Activated T-helper 2 cell treated with anti-CD3 and anti-CD28 coated beads, Interferon-gamma antibody, Interleukin-2, Interleukin-4, amounts not matched to agents 10 μg/mL and 5 μg/mL and 100 μg/mL, durations not matched to agents 14 hours and 24 hours and 36 hours (primary cell): ENCODE measurements around the gene TNPO3. TPM values are rescaled to one million over a fixed set of nuclear protein-coding genes. Genes with fewer than 3 reads are reported as not detected.
"Not testable (repeated sequence)": the region's sequence is repeated elsewhere in the genome, so short reads cannot be mapped to it uniquely, and the experiment has no call there.

Experiments used
- DNase-seq: peaks from one replicate; pipeline ENCODE4 v3.0.0; 2021; ENCODE audit warnings: low spot score
- H3K27ac Mint-ChIP-seq: one replicate; pipeline ENCODE4 v1.8.0; 2021; ENCODE audit warnings: mixed read lengths
- H3K27me3 Mint-ChIP-seq: one replicate; pipeline ENCODE4 v1.8.0; 2021; ENCODE audit warnings: low read depth, mixed read lengths
- H3K36me3 Mint-ChIP-seq: one replicate; pipeline ENCODE4 v1.8.0; 2021; ENCODE audit warnings: low read depth, mixed read lengths
- H3K4me1 Mint-ChIP-seq: one replicate; pipeline ENCODE4 v1.8.0; 2021; ENCODE audit warnings: low read depth, mixed read lengths
- H3K4me3 Mint-ChIP-seq: one replicate; pipeline ENCODE4 v1.8.0; 2021; ENCODE audit warnings: low read depth, mild to moderate bottlenecking, moderate library complexity, mixed read lengths
- H3K9me3 Mint-ChIP-seq: one replicate; pipeline ENCODE4 v1.8.0; 2021; ENCODE audit warnings: mixed read lengths
- intact Hi-C: fragments of 100-400 bp; cut with micrococcal nuclease; formaldehyde crosslinking; loops from one replicate; pipeline ENCODE4 v1.15.1; 2023
- total RNA-seq: library from RNA; stranded (reverse); gene quantifications from 2 replicates; pipeline ENCODE4 v1.2.3, GENCODE V29; 2022

The TNPO3 gene
- total RNA-seq, 1 donor from 2014 or later, result 53.7 TPM

- H3K36me3 Mint-ChIP-seq, result no peaks in the 10 kb centered on the region
- no peak overlapping the region for H3K4me3 Mint-ChIP-seq
- H3K27ac Mint-ChIP-seq, result no peak overlapping the region
- no peaks in the 10 kb centered on the region for H3K9me3 Mint-ChIP-seq
- H3K27me3 Mint-ChIP-seq, result peaks cover 25% of the 10 kb centered on the region
- DNase-seq, result no peak
- peaks cover 3% of the 10 kb centered on the region for H3K4me1 Mint-ChIP-seq
- intact Hi-C loops, result no loop called here
Observed at GRCh38 chr7:129066290-129067131, 11.6 kb upstream of the TNPO3 start.

GRCh38 chr7:129055861-129056464, 1.1 kb upstream of the TNPO3 start:
- Mint-ChIP-seq H3K36me3 (peaks cover 19% of the 10 kb centered on the region), H3K4me3 (peak overlapping the region; percentile 99), H3K9me3 (no peaks in the 10 kb centered on the region), H3K27me3 (peaks cover 15% of the 10 kb centered on the region), H3K4me1 (peaks cover 15% of the 10 kb centered on the region), H3K27ac (no peak overlapping the region)
- intact Hi-C loops, result loop anchor here (2.0 kb wide), 2 partner anchors 35 to 47 kb away; no protein-coding TSS in a partner anchor
- no peak for DNase-seq

GRCh38 chr7:129055294-129055816, 444 bp upstream of the TNPO3 start:
- Mint-ChIP-seq H3K27ac (peak overlapping the region; percentile 100), H3K4me3 (peak overlapping the region; percentile 99), H3K4me1 (peaks cover 18% of the 10 kb centered on the region), H3K36me3 (peaks cover 25% of the 10 kb centered on the region), H3K9me3 (no peaks in the 10 kb centered on the region), H3K27me3 (peaks cover 10% of the 10 kb centered on the region)
- no peak for DNase-seq
- intact Hi-C loops, result loop anchor here (2.0 kb wide), 2 partner anchors 35 to 47 kb away; no protein-coding TSS in a partner anchor

- no peak for DNase-seq
- Mint-ChIP-seq H3K9me3 (no peaks in the 10 kb centered on the region), H3K27me3 (peaks cover 5% of the 10 kb centered on the region), H3K36me3 (peaks cover 34% of the 10 kb centered on the region), H3K27ac (peak overlapping the region; percentile 100), H3K4me3 (peak overlapping the region; percentile 99), H3K4me1 (peaks cover 26% of the 10 kb centered on the region)
- intact Hi-C loops, result loop anchor here (1.0 to 2.0 kb wide), 3 partner anchors 37 to 91 kb away; no protein-coding TSS in a partner anchor
Observed at GRCh38 chr7:129053938-129054437, 923 bp downstream of the TNPO3 start.

GRCh38 chr7:129052441-129052840, 2.5 kb downstream of the TNPO3 start:
- intact Hi-C loops, result no loop called here
- no peak for DNase-seq
- H3K36me3 Mint-ChIP-seq, result peaks cover 46% of the 10 kb centered on the region
- H3K27me3 Mint-ChIP-seq, result no peaks in the 10 kb centered on the region
- H3K9me3 Mint-ChIP-seq, result no peaks in the 10 kb centered on the region
- peak overlapping the region; percentile 99 for H3K4me3 Mint-ChIP-seq
- H3K4me1 Mint-ChIP-seq, result peaks cover 31% of the 10 kb centered on the region
- H3K27ac Mint-ChIP-seq, result no peak overlapping the region

- H3K4me3 Mint-ChIP-seq, intact Hi-C loops, H3K27me3 Mint-ChIP-seq, H3K9me3 Mint-ChIP-seq, DNase-seq, H3K27ac Mint-ChIP-seq: not testable (repeated sequence)
- Mint-ChIP-seq H3K36me3 (peaks cover 54% of the 10 kb centered on the region), H3K4me1 (peaks cover 39% of the 10 kb centered on the region)
Observed at GRCh38 chr7:129051459-129051858, 3.5 kb downstream of the TNPO3 start.

- H3K36me3 Mint-ChIP-seq, result peaks cover 53% of the 10 kb centered on the region
- intact Hi-C loops, result no loop called here
Observed at GRCh38 chr7:129047761-129048160, 7.2 kb downstream of the TNPO3 start.

GRCh38 chr7:129045682-129046081, 9.2 kb downstream of the TNPO3 start:
- Mint-ChIP-seq H3K9me3 (no peaks in the 10 kb centered on the region), H3K36me3 (peaks cover 47% of the 10 kb centered on the region), H3K4me3 (no peak overlapping the region), H3K27me3 (no peaks in the 10 kb centered on the region), H3K27ac (no peak overlapping the region), H3K4me1 (peaks cover 57% of the 10 kb centered on the region)
- DNase-seq, result no peak
- intact Hi-C loops, result no loop called here

More at GRCh38 chr7:129047761-129048160, 7.2 kb downstream of the TNPO3 start:
- H3K9me3 Mint-ChIP-seq, result no peaks in the 10 kb centered on the region
- H3K4me1 Mint-ChIP-seq, result peaks cover 47% of the 10 kb centered on the region
- no peak for DNase-seq
- no peak overlapping the region for H3K27ac Mint-ChIP-seq
- no peaks in the 10 kb centered on the region for H3K27me3 Mint-ChIP-seq
- H3K4me3 Mint-ChIP-seq, result no peak overlapping the region

- H3K9me3 Mint-ChIP-seq, result peaks cover 4% of the 10 kb centered on the region
- H3K36me3 Mint-ChIP-seq, result peaks cover 52% of the 10 kb centered on the region
- H3K27me3 Mint-ChIP-seq, result no peaks in the 10 kb centered on the region
- peaks cover 43% of the 10 kb centered on the region for H3K4me1 Mint-ChIP-seq
- H3K4me3 Mint-ChIP-seq, result no peak overlapping the region
- intact Hi-C loops, result no loop called here
- no peak for DNase-seq
- H3K27ac Mint-ChIP-seq, result no peak overlapping the region
Observed at GRCh38 chr7:129043012-129043411, 11.9 kb downstream of the TNPO3 start.

GRCh38 chr7:129041142-129042085, 13.5 kb downstream of the TNPO3 start:
- H3K4me3 Mint-ChIP-seq, result no peak overlapping the region
- H3K27ac Mint-ChIP-seq, result peak overlapping the region; percentile 51
- H3K9me3 Mint-ChIP-seq, result peaks cover 4% of the 10 kb centered on the region
- intact Hi-C loops, result no loop called here
- H3K27me3 Mint-ChIP-seq, result no peaks in the 10 kb centered on the region
- H3K36me3 Mint-ChIP-seq, result peaks cover 55% of the 10 kb centered on the region
- DNase-seq, result no peak
- H3K4me1 Mint-ChIP-seq, result peaks cover 37% of the 10 kb centered on the region

- H3K4me3 Mint-ChIP-seq, H3K9me3 Mint-ChIP-seq, intact Hi-C loops, H3K27me3 Mint-ChIP-seq, H3K27ac Mint-ChIP-seq, DNase-seq: not testable (repeated sequence)
- peaks cover 70% of the 10 kb centered on the region for H3K36me3 Mint-ChIP-seq
- peaks cover 22% of the 10 kb centered on the region for H3K4me1 Mint-ChIP-seq
Observed at GRCh38 chr7:129038468-129038867, 16.4 kb downstream of the TNPO3 start.

- H3K36me3 Mint-ChIP-seq, result peaks cover 78% of the 10 kb centered on the region
Observed at GRCh38 chr7:129037585-129037984, 17.3 kb downstream of the TNPO3 start.

More at GRCh38 chr7:129037585-129037984, 17.3 kb downstream of the TNPO3 start:
- Mint-ChIP-seq H3K27ac (no peak overlapping the region), H3K4me3 (no peak overlapping the region), H3K9me3 (peaks cover 4% of the 10 kb centered on the region), H3K27me3 (no peaks in the 10 kb centered on the region), H3K4me1 (peaks cover 18% of the 10 kb centered on the region)
- intact Hi-C loops, result no loop called here
- DNase-seq, result no peak
